GM21390 (cell line): Measurements from ENCODE around the gene FAM120B.
"Not testable (repeated sequence)": the region's sequence is repeated elsewhere in the genome, so short reads cannot be mapped to it uniquely, and the experiment has no call there.

Experiments used
- ATAC-seq: cut with Tn5 transposase; IDR thresholded peaks from one replicate; pipeline ENCODE4 v1.9.1; 2021; ENCODE audit not compliant: unreplicated experiment

FAM120B gene

GRCh38 chr6:170297576-170298330, 8.8 kb upstream of the FAM120B start:
- ATAC-seq = no peak

- no peak for ATAC-seq
These were observed 7.9 kb upstream of the FAM120B start for GRCh38 chr6:170298688-170299087.

- no peak for ATAC-seq
These were observed 5.4 kb upstream of the FAM120B start for GRCh38 chr6:170301184-170301583.

GRCh38 chr6:170305805-170306323, 694 bp upstream of the FAM120B start:
- no peak for ATAC-seq

- no peak for ATAC-seq
These were observed 555 bp downstream of the FAM120B start for GRCh38 chr6:170307080-170307545.

GRCh38 chr6:170308761-170309160, 2.2 kb downstream of the FAM120B start:
- no peak for ATAC-seq

- ATAC-seq = no peak
These were observed 5.1 kb downstream of the FAM120B start for GRCh38 chr6:170311696-170312095.

GRCh38 chr6:170312876-170313275, 6.3 kb downstream of the FAM120B start:
- ATAC-seq = no peak

- no peak for ATAC-seq
These were observed 7.2 kb downstream of the FAM120B start for GRCh38 chr6:170313716-170314295.

- ATAC-seq = no peak
These were observed 8.4 kb downstream of the FAM120B start for GRCh38 chr6:170314983-170315382.

GRCh38 chr6:170316071-170316470, 9.5 kb downstream of the FAM120B start:
- ATAC-seq = no peak

GRCh38 chr6:170317076-170317475, 10.5 kb downstream of the FAM120B start:
- ATAC-seq = no peak

- ATAC-seq = no peak
These were observed 11.2 kb downstream of the FAM120B start for GRCh38 chr6:170317718-170318117.

GRCh38 chr6:170329321-170329720, 22.8 kb downstream of the FAM120B start:
- ATAC-seq = no peak

- ATAC-seq = not testable (repeated sequence)
These were observed 28.6 kb downstream of the FAM120B start for GRCh38 chr6:170335199-170335598.

- ATAC-seq = no peak
These were observed 38.3 kb downstream of the FAM120B start for GRCh38 chr6:170344631-170345576.

GRCh38 chr6:170345662-170346061, 39.1 kb downstream of the FAM120B start:
- no peak for ATAC-seq

- ATAC-seq = no peak
These were observed 40.1 kb downstream of the FAM120B start for GRCh38 chr6:170346649-170347048.

- ATAC-seq = peak; percentile 72
These were observed 40.5 kb downstream of the FAM120B start for GRCh38 chr6:170347091-170347490.

- no peak for ATAC-seq
These were observed 41.4 kb downstream of the FAM120B start for GRCh38 chr6:170347975-170348374.

- not testable (repeated sequence) for ATAC-seq
These were observed 44.9 kb downstream of the FAM120B start for GRCh38 chr6:170351456-170351855.
